Measurements from ENCODE around the gene SND1.
A peak's percentile ranks its signal among the peaks of the same experiment; 100 is the strongest.

SND1 gene

DNA sequence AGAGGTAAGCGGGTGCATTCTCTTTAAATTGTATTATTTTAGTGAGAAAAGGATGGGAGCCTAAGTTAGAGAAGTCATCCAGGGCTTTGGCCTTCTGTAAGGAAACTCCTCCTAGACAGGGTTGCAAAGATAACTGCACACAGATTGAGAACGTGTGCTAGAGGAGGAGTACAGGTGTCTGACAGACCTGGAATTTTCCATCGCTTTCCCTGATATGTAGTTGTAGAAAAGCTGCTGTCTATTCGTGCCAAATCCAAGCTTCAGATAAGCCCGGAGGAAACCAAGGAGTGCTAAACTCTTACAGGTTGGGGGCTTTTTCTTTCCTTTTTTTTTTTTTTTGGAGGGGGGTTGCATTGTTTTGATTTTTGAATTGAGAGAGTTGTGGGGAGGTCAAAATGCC is 356.1 kb downstream of the SND1 start:
- TF ChIP-seq RAD21 (IDR thresholded peaks at IDR 0.05; ENCODE audit: low read depth) (no peak), TAF1 (IDR thresholded peaks at IDR 0.05; ENCODE audit: low read depth) (no peak), FOXM1 (IDR thresholded peaks at IDR 0.05; ENCODE audit: borderline replicate concordance, low read depth) (no peak), YY1 (IDR thresholded peaks at IDR 0.05; ENCODE audit: low read depth) (no peak), EGR1 (IDR thresholded peaks at IDR 0.05) (no peak), EP300 (IDR thresholded peaks at IDR 0.05; ENCODE audit: borderline replicate concordance) (no peak), CEBPB (IDR thresholded peaks at IDR 0.05) (no peak), TCF12 (IDR thresholded peaks at IDR 0.05; ENCODE audit: low read depth) (no peak), NFIC (IDR thresholded peaks at IDR 0.05) (no peak), CREB1 (IDR thresholded peaks at IDR 0.05; ENCODE audit: low read depth) (no peak), TEAD4 (IDR thresholded peaks at IDR 0.05) (no peak)
- TF ChIP-seq, protein P1, sequence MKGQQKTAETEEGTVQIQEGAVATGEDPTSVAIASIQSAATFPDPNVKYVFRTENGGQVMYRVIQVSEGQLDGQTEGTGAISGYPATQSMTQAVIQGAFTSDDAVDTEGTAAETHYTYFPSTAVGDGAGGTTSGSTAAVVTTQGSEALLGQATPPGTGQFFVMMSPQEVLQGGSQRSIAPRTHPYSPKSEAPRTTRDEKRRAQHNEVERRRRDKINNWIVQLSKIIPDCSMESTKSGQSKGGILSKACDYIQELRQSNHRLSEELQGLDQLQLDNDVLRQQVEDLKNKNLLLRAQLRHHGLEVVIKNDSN (IDR thresholded peaks at IDR 0.05), result no peak
- TF ChIP-seq, protein P2, sequence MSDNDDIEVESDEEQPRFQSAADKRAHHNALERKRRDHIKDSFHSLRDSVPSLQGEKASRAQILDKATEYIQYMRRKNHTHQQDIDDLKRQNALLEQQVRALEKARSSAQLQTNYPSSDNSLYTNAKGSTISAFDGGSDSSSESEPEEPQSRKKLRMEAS (IDR thresholded peaks at IDR 0.05), result no peak
- TF ChIP-seq, protein P3, sequence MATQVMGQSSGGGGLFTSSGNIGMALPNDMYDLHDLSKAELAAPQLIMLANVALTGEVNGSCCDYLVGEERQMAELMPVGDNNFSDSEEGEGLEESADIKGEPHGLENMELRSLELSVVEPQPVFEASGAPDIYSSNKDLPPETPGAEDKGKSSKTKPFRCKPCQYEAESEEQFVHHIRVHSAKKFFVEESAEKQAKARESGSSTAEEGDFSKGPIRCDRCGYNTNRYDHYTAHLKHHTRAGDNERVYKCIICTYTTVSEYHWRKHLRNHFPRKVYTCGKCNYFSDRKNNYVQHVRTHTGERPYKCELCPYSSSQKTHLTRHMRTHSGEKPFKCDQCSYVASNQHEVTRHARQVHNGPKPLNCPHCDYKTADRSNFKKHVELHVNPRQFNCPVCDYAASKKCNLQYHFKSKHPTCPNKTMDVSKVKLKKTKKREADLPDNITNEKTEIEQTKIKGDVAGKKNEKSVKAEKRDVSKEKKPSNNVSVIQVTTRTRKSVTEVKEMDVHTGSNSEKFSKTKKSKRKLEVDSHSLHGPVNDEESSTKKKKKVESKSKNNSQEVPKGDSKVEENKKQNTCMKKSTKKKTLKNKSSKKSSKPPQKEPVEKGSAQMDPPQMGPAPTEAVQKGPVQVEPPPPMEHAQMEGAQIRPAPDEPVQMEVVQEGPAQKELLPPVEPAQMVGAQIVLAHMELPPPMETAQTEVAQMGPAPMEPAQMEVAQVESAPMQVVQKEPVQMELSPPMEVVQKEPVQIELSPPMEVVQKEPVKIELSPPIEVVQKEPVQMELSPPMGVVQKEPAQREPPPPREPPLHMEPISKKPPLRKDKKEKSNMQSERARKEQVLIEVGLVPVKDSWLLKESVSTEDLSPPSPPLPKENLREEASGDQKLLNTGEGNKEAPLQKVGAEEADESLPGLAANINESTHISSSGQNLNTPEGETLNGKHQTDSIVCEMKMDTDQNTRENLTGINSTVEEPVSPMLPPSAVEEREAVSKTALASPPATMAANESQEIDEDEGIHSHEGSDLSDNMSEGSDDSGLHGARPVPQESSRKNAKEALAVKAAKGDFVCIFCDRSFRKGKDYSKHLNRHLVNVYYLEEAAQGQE (IDR thresholded peaks at IDR 0.05; ENCODE audit: low read depth), result no peak

DNA sequence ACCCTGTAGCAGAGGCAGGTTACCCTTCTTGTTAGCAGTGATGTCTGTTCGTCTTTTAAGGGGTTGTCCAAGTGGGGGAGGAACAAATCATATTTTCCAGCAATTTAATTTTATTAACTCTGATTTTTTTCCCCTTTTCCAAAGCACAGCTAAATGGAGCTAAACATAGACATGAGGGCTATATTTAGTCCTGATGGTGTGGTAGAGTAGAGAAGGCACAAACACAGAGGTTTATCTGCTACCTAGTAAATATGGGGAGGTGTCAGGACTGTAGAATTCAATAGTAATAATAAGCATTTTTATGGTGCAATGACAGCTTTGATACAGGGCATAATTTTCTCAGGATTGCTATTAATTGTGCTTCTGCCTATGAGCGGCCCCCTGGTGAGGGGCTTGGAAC is 356.8 kb downstream of the SND1 start:
- TF ChIP-seq TAF1 (IDR thresholded peaks at IDR 0.05; ENCODE audit: low read depth) (no peak), EGR1 (IDR thresholded peaks at IDR 0.05) (no peak), YY1 (IDR thresholded peaks at IDR 0.05; ENCODE audit: low read depth) (no peak), CEBPB (IDR thresholded peaks at IDR 0.05) (no peak), ZBTB7A (IDR thresholded peaks at IDR 0.05; ENCODE audit: low read depth) (no peak), TEAD4 (IDR thresholded peaks at IDR 0.05) (no peak), RAD21 (IDR thresholded peaks at IDR 0.05; ENCODE audit: low read depth) (no peak), EP300 (IDR thresholded peaks at IDR 0.05; ENCODE audit: borderline replicate concordance) (no peak), CREB1 (IDR thresholded peaks at IDR 0.05; ENCODE audit: low read depth) (no peak), NFIC (IDR thresholded peaks at IDR 0.05) (no peak), FOXM1 (IDR thresholded peaks at IDR 0.05; ENCODE audit: borderline replicate concordance, low read depth) (no peak)
- TF ChIP-seq, protein P3 (IDR thresholded peaks at IDR 0.05; ENCODE audit: low read depth), result no peak
- TF ChIP-seq, protein P1 (IDR thresholded peaks at IDR 0.05), result no peak
- TF ChIP-seq, protein P2 (IDR thresholded peaks at IDR 0.05), result no peak

DNA sequence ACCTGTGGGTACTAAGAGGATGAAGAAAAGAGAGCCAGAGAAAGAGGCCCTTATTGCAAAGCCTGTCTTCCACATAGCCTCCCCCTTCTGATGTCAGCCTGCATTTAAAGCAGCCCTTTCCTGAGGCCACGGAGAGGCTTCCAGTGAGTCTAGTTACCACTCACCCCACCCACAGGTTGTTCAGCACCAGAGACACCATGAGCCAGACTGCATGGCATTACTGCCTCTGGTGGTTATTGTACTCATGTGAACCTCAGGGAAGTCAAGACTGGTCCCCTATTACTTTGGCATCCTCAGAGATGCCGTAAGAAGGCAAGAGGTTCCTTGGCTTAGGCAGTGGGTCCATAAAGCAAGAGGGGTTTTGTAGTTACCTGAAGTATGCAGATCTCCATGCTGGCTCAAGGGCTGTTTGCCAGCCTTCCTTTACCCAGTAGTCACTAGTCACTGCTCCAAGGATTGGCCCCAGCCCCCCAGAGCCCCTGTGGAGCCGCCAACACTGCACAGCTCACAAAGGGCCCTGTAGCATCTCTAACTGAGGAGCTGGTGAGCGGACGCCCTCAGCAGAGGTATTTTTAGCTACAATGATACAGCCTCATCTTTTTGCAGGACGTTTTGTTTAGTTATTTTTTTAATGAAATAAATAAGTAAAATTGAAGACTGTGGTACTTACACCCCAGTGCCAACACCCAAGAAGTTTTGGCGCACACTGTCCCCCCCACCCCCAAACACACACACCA is 358.6 kb downstream of the SND1 start:
- TF ChIP-seq EP300 (IDR thresholded peaks at IDR 0.05; ENCODE audit: borderline replicate concordance) (no peak), RAD21 (IDR thresholded peaks at IDR 0.05; ENCODE audit: low read depth) (peak; percentile 31; the same call in 1 of the 2 replicates), TEAD4 (IDR thresholded peaks at IDR 0.05) (no peak)

DNA sequence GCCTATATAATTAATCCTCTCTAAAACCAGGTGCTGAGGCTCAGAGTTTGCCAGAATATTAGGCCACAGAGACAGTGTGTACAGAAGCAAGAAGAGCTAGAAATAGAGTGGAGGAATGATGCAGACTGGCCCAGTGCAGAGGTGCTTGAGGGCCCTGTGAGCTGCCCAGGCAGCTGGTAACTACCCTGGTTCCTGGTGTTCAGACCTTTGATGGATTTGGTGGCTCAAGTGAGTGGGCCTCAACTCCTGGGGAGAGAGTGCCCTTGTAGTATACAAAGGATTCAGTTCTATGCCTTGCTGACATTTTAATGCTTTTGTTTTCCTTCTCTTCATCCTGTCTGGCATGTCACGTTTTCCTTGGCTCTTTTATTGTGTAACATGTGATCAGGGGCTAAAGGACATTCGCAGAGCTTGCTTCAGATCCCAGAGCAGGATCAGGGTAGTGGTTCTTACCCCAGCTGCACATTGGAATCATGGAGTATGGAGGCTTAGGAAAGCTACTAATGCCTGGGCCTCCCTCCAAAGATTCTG is 359.2 kb downstream of the SND1 start:
- TF ChIP-seq, protein P2 (IDR thresholded peaks at IDR 0.05), result no peak
- TF ChIP-seq CREB1 (IDR thresholded peaks at IDR 0.05; ENCODE audit: low read depth) (no peak), EP300 (IDR thresholded peaks at IDR 0.05; ENCODE audit: borderline replicate concordance) (no peak), ZBTB7A (IDR thresholded peaks at IDR 0.05; ENCODE audit: low read depth) (no peak), NFIC (IDR thresholded peaks at IDR 0.05) (no peak), FOXM1 (IDR thresholded peaks at IDR 0.05; ENCODE audit: borderline replicate concordance, low read depth) (no peak), TAF1 (IDR thresholded peaks at IDR 0.05; ENCODE audit: low read depth) (no peak), TCF12 (IDR thresholded peaks at IDR 0.05; ENCODE audit: low read depth) (no peak), YY1 (IDR thresholded peaks at IDR 0.05; ENCODE audit: low read depth) (no peak), EGR1 (IDR thresholded peaks at IDR 0.05) (no peak)
- TF ChIP-seq, protein P3 (IDR thresholded peaks at IDR 0.05; ENCODE audit: low read depth), result no peak

All from Ishikawa (cell line).